ES-I3 (cell line): ENCODE results near the gene PSMG2.
A peak's percentile ranks its signal among the peaks of the same experiment; 100 is the strongest.

Experiments
- H3K36me3 ChIP-seq: 2 replicates; pipeline ENCODE4 v1.6.1; 2013; ENCODE audit warnings: mild to moderate bottlenecking, low read length, control low read depth, moderate library complexity; ENCODE audit not compliant: insufficient read depth
- H3K4me1 ChIP-seq: 2 replicates; pipeline ENCODE4 v1.6.1; 2013; ENCODE audit warnings: mild to moderate bottlenecking, control low read depth, low read length; ENCODE audit not compliant: insufficient read depth
- H3K9ac ChIP-seq: 2 replicates; pipeline ENCODE4 v1.6.1; 2013; ENCODE audit warnings: low read depth, mild to moderate bottlenecking, low read length, moderate library complexity
- H3K9me3 ChIP-seq: 2 replicates; pipeline ENCODE4 v1.6.1; 2013; ENCODE audit warnings: mild to moderate bottlenecking, low read length, moderate library complexity; ENCODE audit not compliant: control insufficient read depth, insufficient read depth

The PSMG2 gene

GRCh38 chr18:12702221-12703095 lies at the start of gene PSMG2, which contains the start of gene CEP76:
TSS of gene PSMG2 (plus strand) at chr18:12703042. CDS start at chr18:12703108, 66 bp downstream.
TSS of gene CEP76 (minus strand) at chr18:12702723. CDS start at chr18:12702548, 175 bp downstream.
- Histone ChIP-seq H3K36me3 (no peaks in the 10 kb centered on the region), H3K9ac (peak within 1 kb of the TSS; percentile 100), H3K9me3 (no peaks in the 10 kb centered on the region), H3K4me1 (peaks cover 8% of the 10 kb centered on the region; the same call in 1 of the 2 replicates)

DNA sequence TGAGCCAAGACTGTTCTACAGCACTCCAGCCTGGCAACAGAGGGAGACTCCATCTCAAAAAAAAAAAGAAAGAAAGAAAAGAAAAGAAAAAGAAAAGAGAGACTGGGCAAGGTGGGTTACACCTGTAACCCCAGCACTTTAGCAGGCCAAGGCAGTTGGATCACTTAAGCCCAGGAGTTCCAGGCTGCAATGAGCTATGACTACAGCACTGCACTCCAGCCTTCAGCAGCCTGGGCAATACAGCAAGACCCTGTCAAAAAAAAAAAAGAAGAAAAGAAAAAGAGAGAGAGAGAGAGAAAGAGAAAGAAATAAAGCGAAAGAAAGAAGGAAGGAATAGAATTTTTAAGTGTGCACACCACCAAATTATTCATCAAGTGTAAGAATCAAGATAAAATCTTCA lies 47.9 kb upstream of the PSMG2 start:
- Histone ChIP-seq H3K9ac (no peak overlapping the region), H3K9me3 (no peaks in the 10 kb centered on the region), H3K36me3 (no peaks in the 10 kb centered on the region), H3K4me1 (peaks cover 22% of the 10 kb centered on the region)

- Histone ChIP-seq H3K4me1 (peaks cover 20% of the 10 kb centered on the region), H3K9ac (peak overlapping the region; percentile 76), H3K36me3 (no peaks in the 10 kb centered on the region), H3K9me3 (no peaks in the 10 kb centered on the region)
Observed at GRCh38 chr18:12656605-12656937, 46.3 kb upstream of the PSMG2 start.

GRCh38 chr18:12656938-12657683 lies 45.7 kb upstream of the PSMG2 start:
- no peaks in the 10 kb centered on the region for H3K9me3 ChIP-seq
- peaks cover 15% of the 10 kb centered on the region for H3K4me1 ChIP-seq
- H3K36me3 ChIP-seq: no peaks in the 10 kb centered on the region
- H3K9ac ChIP-seq: peak overlapping the region; percentile 76

GRCh38 chr18:12657684-12658425 lies 45.0 kb upstream of the PSMG2 start, which contains the start of gene SPIRE1:
TSS of gene SPIRE1 (minus strand) at chr18:12658107. CDS start at chr18:12657866, 241 bp downstream.
- Histone ChIP-seq H3K4me1 (peaks cover 9% of the 10 kb centered on the region; the same call in 1 of the 2 replicates), H3K9me3 (no peaks in the 10 kb centered on the region), H3K9ac (peak within 1 kb of the TSS; percentile 76), H3K36me3 (no peaks in the 10 kb centered on the region)

DNA sequence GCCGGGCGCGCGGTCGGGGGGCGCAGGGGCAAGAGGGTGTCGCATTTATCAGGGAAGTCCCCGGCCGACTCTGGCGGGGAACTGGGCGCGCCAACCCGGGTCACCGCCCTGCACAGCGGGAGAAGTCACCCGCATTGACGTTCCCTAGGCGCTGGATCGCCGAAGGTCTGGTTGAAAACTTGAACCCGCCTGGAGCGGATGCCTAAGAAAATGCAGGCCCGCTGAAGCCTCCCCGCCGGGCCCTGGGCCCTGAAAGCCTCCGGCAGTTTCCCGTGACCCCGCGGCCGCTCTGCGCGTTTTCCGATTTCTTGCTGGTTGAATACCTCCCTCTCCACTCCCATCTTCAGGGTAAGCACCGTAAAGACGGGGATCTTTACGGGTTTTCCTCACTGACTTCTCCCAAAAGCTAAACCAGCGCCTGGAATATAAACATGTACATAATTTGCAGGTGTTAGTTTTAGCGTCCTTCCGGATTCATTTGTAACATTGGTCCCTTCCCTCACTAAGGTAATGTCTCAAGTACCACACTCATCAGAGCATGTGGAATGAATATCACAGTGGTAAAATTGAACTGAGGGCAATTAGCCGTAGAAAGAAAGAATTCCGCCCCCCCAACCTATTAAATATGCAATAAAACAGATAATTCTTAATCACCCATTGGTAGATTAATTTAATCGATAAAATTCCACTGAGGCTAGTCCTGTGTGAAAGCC lies 44.3 kb upstream of the PSMG2 start:
- no peaks in the 10 kb centered on the region for H3K9me3 ChIP-seq
- H3K36me3 ChIP-seq: no peaks in the 10 kb centered on the region
- peaks cover 4% of the 10 kb centered on the region; the same call in 1 of the 2 replicates for H3K4me1 ChIP-seq
- peak overlapping the region; percentile 76 for H3K9ac ChIP-seq

GRCh38 chr18:12659904-12660605 lies 42.8 kb upstream of the PSMG2 start:
- H3K4me1 ChIP-seq: peaks cover 4% of the 10 kb centered on the region; the same call in 1 of the 2 replicates
- no peak overlapping the region for H3K9ac ChIP-seq
- no peaks in the 10 kb centered on the region for H3K36me3 ChIP-seq
- H3K9me3 ChIP-seq: no peaks in the 10 kb centered on the region

GRCh38 chr18:12668041-12668440 lies 34.8 kb upstream of the PSMG2 start:
- Histone ChIP-seq H3K9me3 (no peaks in the 10 kb centered on the region), H3K36me3 (no peaks in the 10 kb centered on the region; the same call in 1 of the 2 replicates), H3K9ac (no peak overlapping the region), H3K4me1 (no peaks in the 10 kb centered on the region)

DNA sequence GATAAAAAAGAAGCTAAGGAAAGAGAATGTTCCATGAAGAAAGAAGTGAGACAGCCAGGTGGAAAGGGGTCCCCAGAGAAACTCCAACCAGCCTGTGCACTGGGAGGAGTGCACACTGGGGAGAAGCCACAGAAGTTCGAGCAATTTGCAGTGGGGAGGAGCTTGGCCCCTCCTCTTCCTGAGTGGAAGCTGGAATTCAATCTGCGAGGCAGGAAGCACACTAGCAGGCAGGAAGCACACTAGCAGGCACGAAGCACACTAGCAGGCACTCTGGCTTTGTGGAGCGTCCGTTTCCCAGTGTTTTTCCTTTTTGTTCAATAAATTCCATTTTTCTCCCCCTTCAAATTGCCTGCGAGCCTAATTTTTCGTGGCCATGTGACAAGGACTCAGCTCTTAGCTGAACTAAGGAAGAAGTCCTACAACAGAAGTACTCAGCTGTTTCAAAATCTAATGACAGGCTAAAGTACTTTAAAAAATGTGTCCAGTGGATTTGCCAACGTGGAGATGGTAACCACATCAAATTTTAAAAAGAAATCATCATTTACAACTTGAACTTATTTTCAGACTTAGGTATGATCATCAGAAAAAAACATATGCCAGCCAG lies 23.6 kb upstream of the PSMG2 start:
- H3K9me3 ChIP-seq: no peaks in the 10 kb centered on the region
- H3K36me3 ChIP-seq: peaks cover 14% of the 10 kb centered on the region
- H3K4me1 ChIP-seq: no peaks in the 10 kb centered on the region; the same call in 1 of the 2 replicates
- H3K9ac ChIP-seq: no peak overlapping the region

DNA sequence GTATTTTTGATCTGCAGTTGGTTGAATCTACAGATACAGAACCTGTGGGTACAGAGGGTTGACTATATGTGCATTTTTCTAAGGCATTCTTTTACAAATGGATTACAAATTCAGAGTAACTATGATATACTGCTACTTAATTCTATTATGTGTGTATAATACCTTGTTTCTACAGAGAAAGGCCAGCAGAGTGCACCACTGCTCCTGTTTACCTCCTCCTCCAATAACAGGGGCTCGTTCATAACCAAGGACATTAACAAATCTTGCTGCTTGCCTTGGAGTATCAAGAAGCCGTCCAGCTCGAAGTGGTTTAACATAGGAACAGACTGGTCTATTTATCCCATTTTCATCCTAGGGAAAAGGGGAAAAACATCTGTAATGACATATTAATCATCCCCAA lies 16.7 kb upstream of the PSMG2 start:
- no peaks in the 10 kb centered on the region for H3K4me1 ChIP-seq
- H3K36me3 ChIP-seq: peaks cover 4% of the 10 kb centered on the region; the same call in 1 of the 2 replicates
- H3K9me3 ChIP-seq: no peaks in the 10 kb centered on the region
- H3K9ac ChIP-seq: no peak overlapping the region

DNA sequence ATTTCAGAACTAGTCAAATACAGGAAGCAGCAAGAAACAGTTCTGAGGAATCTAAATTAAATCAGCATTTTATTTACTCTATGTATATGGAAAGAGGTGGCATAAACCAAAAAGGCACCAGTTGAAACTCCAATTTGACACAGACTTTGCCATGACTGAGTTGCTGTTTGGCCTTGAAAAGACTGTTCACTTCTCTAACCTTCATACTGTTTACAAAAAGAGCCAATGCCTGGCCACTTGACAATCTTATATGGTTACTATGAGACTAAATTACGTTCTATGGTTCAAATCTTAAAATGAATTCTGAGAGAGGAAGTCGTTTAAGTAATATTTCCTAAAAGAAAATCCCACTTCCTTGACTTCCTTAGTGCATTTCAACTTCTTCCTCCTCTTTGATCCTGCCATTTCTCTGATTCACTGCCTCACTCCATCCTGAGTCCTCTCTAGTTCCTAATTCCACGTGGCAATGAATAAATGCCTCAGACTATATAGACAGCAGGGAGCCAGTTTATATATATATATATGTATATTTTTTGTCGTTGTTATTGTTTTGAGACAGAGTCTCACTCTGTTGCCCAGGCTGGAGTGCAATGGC lies 13.5 kb upstream of the PSMG2 start:
- H3K4me1 ChIP-seq: no peaks in the 10 kb centered on the region
- peaks cover 6% of the 10 kb centered on the region for H3K36me3 ChIP-seq
- no peaks in the 10 kb centered on the region; the same call in 1 of the 2 replicates for H3K9me3 ChIP-seq
- H3K9ac ChIP-seq: no peak overlapping the region

GRCh38 chr18:12692206-12692605 lies 10.6 kb upstream of the PSMG2 start:
- Histone ChIP-seq H3K36me3 (peaks cover 2% of the 10 kb centered on the region; the same call in 1 of the 2 replicates), H3K9ac (no peak overlapping the region), H3K9me3 (no peaks in the 10 kb centered on the region; the same call in 1 of the 2 replicates), H3K4me1 (no peaks in the 10 kb centered on the region)
